Epithelial cell of proximal tubule (primary cell): ENCODE data around the gene HNRNPK. TPM values are rescaled to one million over a fixed set of nuclear protein-coding genes. Genes with fewer than 3 reads are reported as not detected.

ENCODE experiments used
- DNase-seq: peaks from one replicate; pipeline ENCODE4 v3.0.0-alpha.2; 2011; ENCODE audit warnings: low read depth
- H3K4me3 ChIP-seq: 2 replicates; pipeline ENCODE4 v1.5.1; 2011; ENCODE audit warnings: low read depth, mild to moderate bottlenecking, low read length
- total RNA-seq: library from RNA; depleted of rRNA; stranded (reverse); fragments of >200 nt; gene quantifications from 2 replicates; pipeline ENCODE4 v1.2.3, GENCODE V29; 2015
- TF ChIP-seq, protein P1 (sequence below): conservative IDR thresholded peaks from 2 replicates; pipeline ENCODE4 v1.5.1; 2012; ENCODE audit warnings: low read depth, mild to moderate bottlenecking, low read length

HNRNPK gene
- total RNA-seq, 1 donor from 2014 or later = 569 TPM

DNA sequence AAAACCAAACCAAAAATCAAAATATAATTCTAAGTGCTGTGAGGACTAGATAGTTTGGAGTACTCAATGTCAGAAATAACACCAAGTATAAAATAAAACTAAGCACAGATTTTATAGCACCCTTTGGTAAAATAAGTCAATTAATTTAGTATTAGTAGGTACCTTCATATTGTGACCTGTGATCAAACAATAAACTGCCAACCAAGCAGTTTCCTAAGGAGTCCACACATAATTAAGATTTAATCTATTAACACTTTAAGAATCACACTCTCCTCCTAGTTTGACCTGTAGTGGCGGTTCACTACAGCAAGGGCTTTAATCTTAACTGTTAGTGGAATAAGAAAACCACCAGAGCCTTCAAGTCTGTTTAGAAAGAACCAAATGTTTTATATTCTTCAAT lies 2.8 kb downstream of the HNRNPK start:
- TF ChIP-seq, protein P1, sequence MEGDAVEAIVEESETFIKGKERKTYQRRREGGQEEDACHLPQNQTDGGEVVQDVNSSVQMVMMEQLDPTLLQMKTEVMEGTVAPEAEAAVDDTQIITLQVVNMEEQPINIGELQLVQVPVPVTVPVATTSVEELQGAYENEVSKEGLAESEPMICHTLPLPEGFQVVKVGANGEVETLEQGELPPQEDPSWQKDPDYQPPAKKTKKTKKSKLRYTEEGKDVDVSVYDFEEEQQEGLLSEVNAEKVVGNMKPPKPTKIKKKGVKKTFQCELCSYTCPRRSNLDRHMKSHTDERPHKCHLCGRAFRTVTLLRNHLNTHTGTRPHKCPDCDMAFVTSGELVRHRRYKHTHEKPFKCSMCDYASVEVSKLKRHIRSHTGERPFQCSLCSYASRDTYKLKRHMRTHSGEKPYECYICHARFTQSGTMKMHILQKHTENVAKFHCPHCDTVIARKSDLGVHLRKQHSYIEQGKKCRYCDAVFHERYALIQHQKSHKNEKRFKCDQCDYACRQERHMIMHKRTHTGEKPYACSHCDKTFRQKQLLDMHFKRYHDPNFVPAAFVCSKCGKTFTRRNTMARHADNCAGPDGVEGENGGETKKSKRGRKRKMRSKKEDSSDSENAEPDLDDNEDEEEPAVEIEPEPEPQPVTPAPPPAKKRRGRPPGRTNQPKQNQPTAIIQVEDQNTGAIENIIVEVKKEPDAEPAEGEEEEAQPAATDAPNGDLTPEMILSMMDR = no peak
- peak overlapping the region; percentile 99 for H3K4me3 ChIP-seq
- no peak for DNase-seq

GRCh38 chr9:83976372-83976771 lies 3.6 kb downstream of the HNRNPK start:
- DNase-seq = no peak
- TF ChIP-seq, protein P1 = no peak
- H3K4me3 ChIP-seq = no peak overlapping the region

DNA sequence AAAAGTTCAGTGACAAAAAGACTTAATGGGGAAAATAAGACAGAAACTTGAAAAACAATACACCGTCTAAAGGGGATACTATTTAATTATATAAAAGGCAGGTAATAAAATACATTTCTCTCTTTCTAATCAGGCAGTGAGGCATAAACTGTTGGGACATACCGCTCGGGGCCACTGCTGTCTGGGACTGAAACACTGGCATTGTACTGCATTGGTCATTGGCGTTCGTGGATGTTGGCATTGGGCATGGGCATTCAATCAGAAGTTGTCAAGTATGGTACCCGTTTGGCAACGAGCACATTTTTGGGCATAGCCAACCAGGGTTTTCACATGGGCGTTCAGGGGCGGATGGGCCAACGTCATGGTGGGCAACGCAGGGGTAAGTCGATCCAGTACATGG lies 4.7 kb downstream of the HNRNPK start:
- DNase-seq = no peak
- TF ChIP-seq, protein P1 = no peak
- H3K4me3 ChIP-seq = no peak overlapping the region

GRCh38 chr9:83972286-83972685 lies 7.7 kb downstream of the HNRNPK start:
- no peak overlapping the region for H3K4me3 ChIP-seq
- TF ChIP-seq, protein P1 = no peak
- DNase-seq = no peak

GRCh38 chr9:83971485-83971884 lies 8.5 kb downstream of the HNRNPK start:
- H3K4me3 ChIP-seq = no peak overlapping the region
- no peak for DNase-seq
- TF ChIP-seq, protein P1 = no peak

- TF ChIP-seq, protein P1 = no peak
- H3K4me3 ChIP-seq = no peak overlapping the region
- no peak for DNase-seq
Measured at GRCh38 chr9:83969602-83970001, 10.4 kb downstream of the HNRNPK start.

DNA sequence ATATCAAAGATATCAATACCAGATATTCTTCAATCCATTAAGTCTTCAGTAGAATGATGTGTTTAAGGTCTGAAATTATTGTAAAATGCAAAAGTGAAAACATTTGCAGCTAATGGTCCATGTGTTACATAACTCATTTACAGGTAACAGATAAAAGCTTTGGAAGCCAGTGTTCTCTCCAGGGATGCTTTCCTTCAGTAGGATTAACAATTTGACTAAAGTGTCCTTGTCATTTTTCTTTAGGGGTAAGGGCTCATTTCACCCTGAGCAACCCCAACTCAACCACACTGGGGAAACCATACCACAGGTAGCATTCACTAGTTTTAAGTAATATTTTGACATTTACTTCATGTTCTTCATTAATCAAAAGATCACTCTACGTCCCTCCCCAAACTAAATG lies 12.9 kb downstream of the HNRNPK start:
- H3K4me3 ChIP-seq = no peak overlapping the region
- TF ChIP-seq, protein P1 = no peak
- DNase-seq = no peak
